ENCODE data around the gene BAZ2B.

GRCh38 chr2:159600752-159601151 lies 15.6 kb downstream of the BAZ2B start:
- TF ChIP-seq POLR2A (IDR thresholded peaks at IDR 0.05; ENCODE audit: low read depth, low read length) (no peak), POLR2AphosphoS5 (IDR thresholded peaks at IDR 0.05; ENCODE audit: low read depth, low read length) (no peak), POU2F2 (IDR thresholded peaks at IDR 0.05; ENCODE audit: low read depth, low read length) (no peak)
